Measurements from ENCODE around the gene CISTR.
A peak's percentile ranks its signal among the peaks of the same experiment; 100 is the strongest.
"Not testable (repeated sequence)": the region's sequence is repeated elsewhere in the genome, so short reads cannot be mapped to it uniquely, and the experiment has no call there.

The CISTR gene

GRCh38 chr12:53762793-53763192, 11.0 kb upstream of the CISTR start:
- not testable (repeated sequence) for DNase-seq (ENCODE audit: low read depth in 2 of 2)

- DNase-seq (ENCODE audit: low read depth in 2 of 2), result no peak
Observed at GRCh38 chr12:53761306-53761705, 9.5 kb upstream of the CISTR start.

- DNase-seq (ENCODE audit: low read depth in 2 of 2), result no peak
Observed at GRCh38 chr12:53759261-53759660, 7.5 kb upstream of the CISTR start.

- DNase-seq (ENCODE audit: low read depth in 2 of 2), result no peak
Observed at GRCh38 chr12:53758730-53759103, 6.9 kb upstream of the CISTR start.

- no peak for DNase-seq (ENCODE audit: low read depth in 2 of 2)
Observed at GRCh38 chr12:53758081-53758729, 6.4 kb upstream of the CISTR start.

- DNase-seq (ENCODE audit: low read depth in 2 of 2), result peak; percentile 46 to 59
Observed at GRCh38 chr12:53757101-53757770, 5.5 kb upstream of the CISTR start.

GRCh38 chr12:53756300-53757100, 4.7 kb upstream of the CISTR start:
- DNase-seq (ENCODE audit: low read depth in 2 of 2), result no peak

DNA sequence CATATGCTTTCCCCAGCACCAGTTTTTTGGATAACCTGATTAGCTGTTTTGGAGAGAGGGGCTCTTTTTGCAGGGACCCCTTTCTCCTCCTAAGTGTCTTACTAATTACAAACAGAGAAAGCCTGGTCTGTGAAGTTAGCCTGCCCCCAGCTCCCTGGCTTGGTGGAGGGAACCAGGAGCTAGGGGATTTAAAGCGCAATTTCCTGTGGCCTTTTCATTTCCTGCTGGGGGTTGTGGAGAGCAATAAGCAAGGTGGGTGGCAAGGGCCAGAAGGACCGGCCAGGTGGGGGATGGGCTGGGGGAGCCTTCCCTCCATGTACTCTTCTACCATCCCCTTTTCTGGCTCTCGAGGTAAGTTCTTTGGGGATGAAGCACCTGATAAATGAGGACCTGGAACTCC, 4.1 kb upstream of the CISTR start:
- DNase-seq (ENCODE audit: low read depth in 2 of 2), result no peak

GRCh38 chr12:53755451-53755891, 3.7 kb upstream of the CISTR start:
- DNase-seq (ENCODE audit: low read depth in 2 of 2), result no peak

DNA sequence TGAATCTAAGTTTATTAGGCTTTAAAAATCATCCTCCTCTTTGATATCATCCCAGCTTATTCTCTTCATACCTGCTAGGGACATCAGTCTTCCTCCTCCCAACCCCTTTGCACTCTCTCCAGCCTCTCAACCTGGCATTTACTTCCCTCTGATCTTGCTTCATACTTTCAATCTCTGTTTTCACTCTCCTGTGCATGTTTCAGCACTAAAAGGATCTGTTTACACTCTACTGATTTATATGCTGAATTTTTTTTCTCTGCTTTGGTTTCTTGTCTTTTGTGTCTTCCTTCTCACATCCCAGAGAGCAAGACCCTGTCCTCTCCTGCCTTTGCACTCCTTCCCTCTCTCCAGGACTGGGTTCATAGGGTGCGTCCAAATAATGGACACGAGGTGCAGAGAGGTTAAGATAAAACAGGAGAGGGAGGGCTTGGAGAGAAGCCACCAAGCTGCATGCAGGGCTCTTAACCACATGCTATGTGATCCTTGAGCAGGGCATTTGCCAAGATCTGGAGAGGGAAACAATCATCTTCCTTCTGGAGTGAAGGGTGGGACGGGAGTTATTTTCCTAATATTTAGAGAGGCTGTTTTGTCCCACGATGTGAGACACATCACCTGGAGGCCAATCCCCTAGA, 3.0 kb upstream of the CISTR start:
- DNase-seq (ENCODE audit: low read depth in 2 of 2), result no peak

DNA sequence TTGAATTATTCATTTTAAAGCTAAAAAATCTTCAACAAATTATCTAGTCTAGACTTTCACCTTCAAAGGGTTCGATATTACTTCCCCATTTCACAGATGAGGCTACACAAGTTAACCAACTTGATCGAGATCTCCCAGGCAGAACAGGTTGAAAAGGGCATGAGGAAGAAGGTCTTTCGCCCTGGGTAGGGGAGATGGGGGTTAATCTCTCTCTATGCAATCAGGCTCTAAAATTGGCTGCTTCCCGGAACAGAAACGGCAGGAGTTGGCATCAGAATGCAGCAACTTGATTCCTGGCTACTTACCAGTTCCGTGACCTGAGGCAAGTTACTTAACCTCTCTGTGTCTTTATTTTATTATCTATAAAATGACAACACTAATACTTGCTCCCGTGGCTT, 2.4 kb upstream of the CISTR start:
- DNase-seq (ENCODE audit: low read depth in 2 of 2), result no peak

- DNase-seq (ENCODE audit: low read depth in 2 of 2), result no peak
Observed at GRCh38 chr12:53752621-53753020, 842 bp upstream of the CISTR start.

GRCh38 chr12:53752192-53752601, 418 bp upstream of the CISTR start:
- DNase-seq (ENCODE audit: low read depth in 2 of 2), result no peak

DNA sequence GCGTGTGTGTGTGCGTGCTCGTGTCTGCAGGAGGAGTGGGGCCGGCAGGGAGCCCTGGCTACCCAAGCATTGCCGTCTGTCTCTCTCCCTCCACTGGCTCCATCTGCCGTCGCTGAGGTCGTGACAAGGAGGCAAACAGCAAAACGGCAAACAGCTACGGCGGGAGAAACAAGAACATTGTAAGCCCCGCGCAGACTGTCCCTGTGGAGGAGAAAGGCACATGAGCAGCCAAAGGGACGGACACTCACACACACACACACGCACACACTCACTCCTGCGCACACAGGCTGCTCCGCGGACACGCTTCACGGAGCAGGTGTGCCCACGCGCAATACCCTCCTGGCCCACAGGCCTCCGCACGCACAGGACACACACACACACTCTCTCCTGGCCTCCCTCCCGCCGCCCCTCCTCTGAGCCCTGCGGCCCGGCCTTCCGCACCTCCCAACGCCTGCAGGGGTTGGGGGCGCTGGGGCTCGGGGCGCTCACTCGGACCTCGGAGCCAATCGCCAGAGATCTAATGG, 905 bp downstream of the CISTR start:
- no peak for DNase-seq (ENCODE audit: low read depth in 2 of 2)

GRCh38 chr12:53749986-53750811, 1.6 kb downstream of the CISTR start:
- DNase-seq (ENCODE audit: low read depth in 2 of 2), result no peak

- DNase-seq (ENCODE audit: low read depth in 2 of 2), result no peak
Observed at GRCh38 chr12:53748072-53748840, 3.5 kb downstream of the CISTR start.

- DNase-seq (ENCODE audit: low read depth in 2 of 2), result no peak
Observed at GRCh38 chr12:53747095-53747494, 4.7 kb downstream of the CISTR start.

GRCh38 chr12:53746592-53747092, 5.1 kb downstream of the CISTR start:
- peak; percentile 72 to 73 for DNase-seq (ENCODE audit: low read depth in 2 of 2)

DNA sequence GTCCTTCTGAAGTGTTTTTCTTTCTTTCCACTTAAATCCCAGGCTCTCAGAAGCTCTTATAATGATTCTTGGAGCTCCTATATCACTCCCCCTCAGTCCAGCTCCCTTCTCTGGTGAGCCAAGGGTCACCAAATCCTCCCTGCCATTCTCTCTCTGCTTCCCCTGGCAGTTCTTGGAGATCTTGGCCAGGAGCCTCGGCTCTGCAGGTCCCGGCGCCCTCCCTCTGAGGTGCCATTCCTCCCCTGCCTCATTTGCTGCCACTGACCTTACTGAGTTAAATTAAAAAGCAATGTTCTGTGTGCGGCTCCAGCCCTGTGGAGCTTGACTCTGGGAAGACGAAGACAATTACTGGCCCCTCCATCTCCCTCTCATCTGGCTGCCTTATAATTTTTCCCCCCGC, 7.0 kb downstream of the CISTR start:
- DNase-seq (ENCODE audit: low read depth in 2 of 2), result no peak

GRCh38 chr12:53744130-53744441, 7.7 kb downstream of the CISTR start:
- DNase-seq (ENCODE audit: low read depth in 2 of 2), result no peak
